Cardiac muscle cell (in vitro differentiated cells and primary cell): ENCODE measurements around the gene NBPF20. TPM values are rescaled to one million over a fixed set of nuclear protein-coding genes. Genes with fewer than 3 reads are reported as not detected.
"Not testable (repeated sequence)": the region's sequence is repeated elsewhere in the genome, so short reads cannot be mapped to it uniquely, and the experiment has no call there.

Source experiments
- DNase-seq, 2 donors: peaks; one replicate each; pipeline versions ENCODE4 v3.0.0 to v3.0.0-alpha.2; 2010 to 2017; ENCODE audit warnings: low read depth in 1 of 2, low spot score in 1 of 2
- H3K27ac ChIP-seq: fragments of 200-600 bp; sonication (generic); 2 replicates; pipeline ENCODE4 v1.5.1; 2016
- H3K27me3 ChIP-seq: fragments of 200-600 bp; sonication (generic); 2 replicates; pipeline ENCODE4 v1.6.0; 2016; ENCODE audit warnings: control low read depth
- H3K36me3 ChIP-seq: fragments of 200-600 bp; sonication (generic); 2 replicates; pipeline ENCODE4 v1.5.1; 2016; ENCODE audit warnings: control low read depth
- H3K4me1 ChIP-seq: fragments of 200-600 bp; sonication (generic); 2 replicates; pipeline ENCODE4 v1.8.1; 2017; ENCODE audit warnings: low read depth, mild to moderate bottlenecking, mixed run types
- H3K4me3 ChIP-seq: fragments of 200-600 bp; sonication (generic); 2 replicates; pipeline ENCODE4 v1.5.1; 2016; ENCODE audit warnings: mild to moderate bottlenecking
- H3K9me3 ChIP-seq: fragments of 200-600 bp; sonication (generic); 2 replicates; pipeline ENCODE4 v1.5.1; 2017; ENCODE audit warnings: low read depth, mild to moderate bottlenecking, control low read depth
- polyA plus RNA-seq: library from polyadenylated mRNA; unstranded; fragments of >200 nt; fragmentation: Nextera tagmentation; extraction: Ambion mirVana; gene quantifications from 2 replicates; pipeline ENCODE4 v1.2.1, GENCODE V29; 2016
- total RNA-seq: library from RNA; depleted of rRNA; stranded (reverse); fragments of >200 nt; gene quantifications from 2 replicates; pipeline ENCODE4 v1.2.3, GENCODE V29; 2016
- TF ChIP-seq, protein P1 (sequence below): IDR thresholded peaks from 2 replicates; pipeline ENCODE4 v1.5.1; 2012; ENCODE audit warnings: low read depth, mild to moderate bottlenecking, low read length

Gene NBPF20, protein sequence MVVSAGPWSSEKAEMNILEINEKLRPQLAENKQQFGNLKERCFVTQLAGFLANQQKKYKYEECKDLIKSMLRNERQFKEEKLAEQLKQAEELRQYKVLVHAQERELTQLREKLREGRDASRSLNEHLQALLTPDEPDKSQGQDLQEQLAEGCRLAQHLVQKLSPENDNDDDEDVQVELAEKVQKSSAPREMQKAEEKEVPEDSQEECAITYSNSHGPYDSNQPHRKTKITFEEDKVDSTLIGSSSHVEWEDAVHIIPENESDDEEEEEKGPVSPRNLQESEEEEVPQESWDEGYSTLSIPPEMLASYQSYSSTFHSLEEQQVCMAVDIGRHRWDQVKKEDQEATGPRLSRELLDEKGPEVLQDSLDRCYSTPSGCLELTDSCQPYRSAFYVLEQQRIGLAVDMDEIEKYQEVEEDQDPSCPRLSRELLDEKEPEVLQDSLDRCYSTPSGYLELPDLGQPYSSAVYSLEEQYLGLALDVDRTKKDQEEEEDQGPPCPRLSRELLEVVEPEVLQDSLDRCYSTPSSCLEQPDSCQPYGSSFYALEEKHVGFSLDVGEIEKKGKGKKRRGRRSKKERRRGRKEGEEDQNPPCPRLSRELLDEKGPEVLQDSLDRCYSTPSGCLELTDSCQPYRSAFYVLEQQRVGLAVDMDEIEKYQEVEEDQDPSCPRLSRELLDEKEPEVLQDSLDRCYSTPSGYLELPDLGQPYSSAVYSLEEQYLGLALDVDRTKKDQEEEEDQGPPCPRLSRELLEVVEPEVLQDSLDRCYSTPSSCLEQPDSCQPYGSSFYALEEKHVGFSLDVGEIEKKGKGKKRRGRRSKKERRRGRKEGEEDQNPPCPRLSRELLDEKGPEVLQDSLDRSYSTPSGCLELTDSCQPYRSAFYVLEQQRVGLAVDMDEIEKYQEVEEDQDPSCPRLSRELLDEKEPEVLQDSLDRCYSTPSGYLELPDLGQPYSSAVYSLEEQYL (N-terminal part only)
- 1.3 and 2.4 TPM in 2 replicates for total RNA-seq
- polyA plus RNA-seq = 0.70 and 1.6 TPM in 2 replicates

GRCh38 chr1:145425436-145426029 lies at the start of gene NBPF20:
Gene NBPF20 (minus strand): TSS chr1:145425603. CDS start chr1:145405272, 20,331 bp downstream.
- H3K27me3 ChIP-seq = peaks cover 38% of the 10 kb centered on the region
- no peaks in the 10 kb centered on the region for H3K9me3 ChIP-seq
- H3K4me3 ChIP-seq = peak within 1 kb of the TSS; percentile 52
- peak; percentile 77 to 93 for DNase-seq
- H3K4me1 ChIP-seq = no peaks in the 10 kb centered on the region
- no peaks in the 10 kb centered on the region for H3K36me3 ChIP-seq
- no peak within 1 kb of the TSS for H3K27ac ChIP-seq
- TF ChIP-seq, protein P1, sequence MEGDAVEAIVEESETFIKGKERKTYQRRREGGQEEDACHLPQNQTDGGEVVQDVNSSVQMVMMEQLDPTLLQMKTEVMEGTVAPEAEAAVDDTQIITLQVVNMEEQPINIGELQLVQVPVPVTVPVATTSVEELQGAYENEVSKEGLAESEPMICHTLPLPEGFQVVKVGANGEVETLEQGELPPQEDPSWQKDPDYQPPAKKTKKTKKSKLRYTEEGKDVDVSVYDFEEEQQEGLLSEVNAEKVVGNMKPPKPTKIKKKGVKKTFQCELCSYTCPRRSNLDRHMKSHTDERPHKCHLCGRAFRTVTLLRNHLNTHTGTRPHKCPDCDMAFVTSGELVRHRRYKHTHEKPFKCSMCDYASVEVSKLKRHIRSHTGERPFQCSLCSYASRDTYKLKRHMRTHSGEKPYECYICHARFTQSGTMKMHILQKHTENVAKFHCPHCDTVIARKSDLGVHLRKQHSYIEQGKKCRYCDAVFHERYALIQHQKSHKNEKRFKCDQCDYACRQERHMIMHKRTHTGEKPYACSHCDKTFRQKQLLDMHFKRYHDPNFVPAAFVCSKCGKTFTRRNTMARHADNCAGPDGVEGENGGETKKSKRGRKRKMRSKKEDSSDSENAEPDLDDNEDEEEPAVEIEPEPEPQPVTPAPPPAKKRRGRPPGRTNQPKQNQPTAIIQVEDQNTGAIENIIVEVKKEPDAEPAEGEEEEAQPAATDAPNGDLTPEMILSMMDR = no peak

DNA sequence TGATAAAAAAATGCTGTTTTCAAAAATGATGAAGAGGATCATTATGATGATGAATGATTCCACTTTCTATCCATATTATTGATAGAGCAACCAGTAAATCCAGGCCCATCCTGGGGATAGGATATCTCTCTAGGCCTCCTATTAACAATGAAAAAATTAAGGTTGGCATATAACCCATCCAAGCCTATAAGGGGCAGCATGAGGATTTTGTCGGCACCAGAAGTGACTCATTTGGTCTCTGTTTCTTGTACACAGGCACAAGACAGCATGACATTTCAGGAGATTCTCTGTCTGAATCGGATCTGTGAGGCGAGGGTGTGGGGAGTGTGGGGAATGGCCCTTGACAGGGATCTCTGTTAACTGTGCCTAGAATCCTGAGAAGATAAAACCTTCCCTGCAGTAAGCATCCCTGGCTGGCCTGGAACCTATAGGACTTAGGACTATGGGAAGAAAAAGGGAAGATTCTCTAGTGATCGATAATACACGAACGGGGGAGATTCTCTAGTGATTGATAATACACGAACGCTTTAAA lies 49.5 kb upstream of the NBPF20 start:
- H3K4me3 ChIP-seq, H3K36me3 ChIP-seq: not testable (repeated sequence)

GRCh38 chr1:145472731-145473130 lies 47.3 kb upstream of the NBPF20 start:
- H3K27me3 ChIP-seq = peaks cover 25% of the 10 kb centered on the region
- H3K4me1 ChIP-seq, H3K36me3 ChIP-seq, H3K27ac ChIP-seq, H3K9me3 ChIP-seq, H3K4me3 ChIP-seq, DNase-seq: not testable (repeated sequence)

More for the DNA sequence above, 49.5 kb upstream of the NBPF20 start:
- H3K27ac ChIP-seq, H3K4me1 ChIP-seq, H3K9me3 ChIP-seq, DNase-seq: not testable (repeated sequence)
- peaks cover 25% of the 10 kb centered on the region for H3K27me3 ChIP-seq

- not testable (repeated sequence) for DNase-seq, H3K27ac ChIP-seq, H3K4me3 ChIP-seq, H3K36me3 ChIP-seq, H3K4me1 ChIP-seq, H3K9me3 ChIP-seq
- peaks cover 21% of the 10 kb centered on the region for H3K27me3 ChIP-seq
Measured at GRCh38 chr1:145471365-145471764, 46.0 kb upstream of the NBPF20 start.

DNA sequence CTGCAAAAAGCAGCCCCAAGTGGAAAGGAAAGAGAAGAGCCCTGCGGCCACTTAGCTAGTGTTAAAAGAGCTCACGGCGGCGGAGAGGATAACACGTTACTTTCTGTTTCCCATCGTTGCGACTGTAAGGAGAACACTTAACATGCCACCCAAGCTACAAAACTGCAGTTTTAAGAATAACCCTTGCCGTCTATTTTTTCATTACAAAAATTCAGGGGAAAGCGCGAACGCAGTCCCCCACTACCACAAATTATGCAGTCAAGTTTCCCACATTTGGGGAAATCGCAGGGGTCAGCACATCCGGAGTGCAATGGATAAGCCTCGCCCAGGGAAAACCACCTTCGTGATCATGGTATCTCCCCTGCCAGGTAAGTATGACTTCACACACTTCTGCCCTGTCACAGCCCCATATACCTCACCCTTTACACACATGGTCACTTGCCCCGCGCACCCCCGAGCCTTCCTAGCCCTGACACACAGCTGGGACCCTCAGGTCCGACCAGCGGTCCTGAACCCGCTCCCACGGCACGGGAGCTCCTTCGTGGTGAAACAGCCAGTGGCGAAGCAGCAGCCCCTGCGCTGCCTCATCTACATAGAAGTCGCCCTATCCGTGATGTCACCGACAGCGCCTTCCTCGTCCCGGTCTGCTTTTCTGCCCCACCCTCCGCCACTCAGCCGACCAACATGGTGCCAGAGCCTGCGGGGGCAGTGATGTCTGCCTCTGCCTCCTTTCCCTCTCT lies 40.2 kb upstream of the NBPF20 start:
- H3K27ac ChIP-seq = peak overlapping the region; percentile 57
- H3K4me3 ChIP-seq = peak overlapping the region; percentile 16
- not testable (repeated sequence) for H3K36me3 ChIP-seq, H3K4me1 ChIP-seq, H3K9me3 ChIP-seq
- DNase-seq = peak; percentile 86 to 89
- H3K27me3 ChIP-seq = peaks cover 17% of the 10 kb centered on the region

DNA sequence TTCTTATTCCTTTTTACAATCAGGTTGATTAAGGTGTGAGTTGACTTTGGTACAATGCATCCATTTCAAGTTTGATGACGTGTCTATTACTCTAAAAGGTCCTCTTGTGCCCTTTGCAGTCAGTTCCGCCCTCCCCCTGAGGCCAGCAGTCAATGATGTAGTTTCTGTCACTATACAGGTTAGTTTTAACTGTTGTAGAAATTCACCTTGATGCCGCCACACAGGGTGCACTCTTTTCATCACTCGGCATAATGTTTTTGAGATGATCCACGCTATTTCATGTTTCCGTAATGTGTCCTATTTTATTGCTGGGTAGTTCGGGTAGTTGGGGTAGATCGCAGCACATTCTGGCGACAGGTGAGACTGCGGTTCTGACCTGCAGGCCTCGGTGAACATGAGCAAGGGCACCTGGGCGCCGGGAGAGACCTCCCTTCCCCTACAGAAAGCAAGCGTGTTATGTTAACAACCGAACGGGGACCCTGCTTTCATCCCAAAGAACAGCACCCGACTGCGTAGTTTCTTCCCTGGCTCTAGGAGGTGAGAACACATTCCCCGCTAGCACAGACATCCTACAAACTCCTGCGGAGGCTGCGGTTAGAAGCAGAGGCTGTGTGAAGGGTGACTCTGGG lies 39.4 kb upstream of the NBPF20 start:
- not testable (repeated sequence) for H3K27ac ChIP-seq, DNase-seq, H3K9me3 ChIP-seq, H3K36me3 ChIP-seq, H3K4me1 ChIP-seq
- peak overlapping the region; percentile 16 for H3K4me3 ChIP-seq
- peaks cover 25% of the 10 kb centered on the region for H3K27me3 ChIP-seq

- H3K4me1 ChIP-seq, H3K4me3 ChIP-seq, H3K9me3 ChIP-seq, H3K27ac ChIP-seq, H3K36me3 ChIP-seq, DNase-seq: not testable (repeated sequence)
- peaks cover 28% of the 10 kb centered on the region for H3K27me3 ChIP-seq
Measured at GRCh38 chr1:145464017-145464416, 38.6 kb upstream of the NBPF20 start.

GRCh38 chr1:145460684-145461083 lies 35.3 kb upstream of the NBPF20 start:
- H3K9me3 ChIP-seq, H3K4me3 ChIP-seq, H3K27ac ChIP-seq, H3K36me3 ChIP-seq, DNase-seq, H3K4me1 ChIP-seq: not testable (repeated sequence)
- peaks cover 29% of the 10 kb centered on the region for H3K27me3 ChIP-seq

DNA sequence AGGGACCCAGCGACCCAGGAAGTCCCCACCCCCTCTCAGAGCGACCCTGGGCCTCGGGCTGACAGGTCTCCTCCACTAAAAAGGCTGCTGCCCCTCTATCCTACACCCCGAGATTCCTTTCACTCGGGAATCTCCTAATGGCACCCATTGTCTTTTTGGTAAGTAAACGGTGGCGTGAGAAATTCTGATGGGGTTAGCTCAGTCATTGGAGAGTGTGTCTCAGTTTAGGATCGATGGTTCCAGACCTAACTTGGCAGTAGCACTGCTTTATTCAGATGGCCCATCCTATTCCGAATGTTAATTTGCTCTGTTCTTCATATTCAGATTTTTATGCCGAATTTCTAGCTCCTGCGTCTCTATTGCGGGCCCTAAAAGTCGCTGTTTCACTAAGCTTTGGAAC lies 34.6 kb upstream of the NBPF20 start:
- H3K4me1 ChIP-seq, H3K36me3 ChIP-seq, DNase-seq, H3K9me3 ChIP-seq, H3K27ac ChIP-seq: not testable (repeated sequence)
- H3K27me3 ChIP-seq = peaks cover 31% of the 10 kb centered on the region
- H3K4me3 ChIP-seq = peak overlapping the region; percentile 8

GRCh38 chr1:145459591-145459990 lies 34.2 kb upstream of the NBPF20 start:
- not testable (repeated sequence) for H3K4me1 ChIP-seq, DNase-seq, H3K36me3 ChIP-seq, H3K4me3 ChIP-seq, H3K27ac ChIP-seq, H3K9me3 ChIP-seq
- peaks cover 35% of the 10 kb centered on the region for H3K27me3 ChIP-seq

GRCh38 chr1:145459063-145459462 lies 33.7 kb upstream of the NBPF20 start:
- H3K4me1 ChIP-seq, H3K4me3 ChIP-seq: not testable (repeated sequence)
- peaks cover 36% of the 10 kb centered on the region for H3K27me3 ChIP-seq

More at GRCh38 chr1:145459063-145459462, 33.7 kb upstream of the NBPF20 start:
- H3K27ac ChIP-seq, H3K36me3 ChIP-seq, DNase-seq, H3K9me3 ChIP-seq: not testable (repeated sequence)
